ENCODE results near the gene ANKRD23. TPM values are rescaled to one million over a fixed set of nuclear protein-coding genes. Genes with fewer than 3 reads are reported as not detected.

Gene ANKRD23
- total and polyA plus RNA-seq, 11 donors: 0.96 to 26.7 (median 7.9) TPM

GRCh38 chr2:96819128-96819875, 24.5 kb downstream of the ANKRD23 start:
- Histone ChIP-seq H3K9me3 (no peaks in the 10 kb centered on the region), H3K27ac (peak overlapping the region in 4 of 12 donors; percentile 20 to 63 (median 40)), H3K4me3 (peak overlapping the region in 2 of 12 donors; percentile 1 to 13), H3K27me3 (no peaks in the 10 kb centered on the region), H3K36me3 (peaks cover 0 to 26% (median 10%) of the 10 kb centered on the region in 9 donors), H3K4me1 (peaks cover 3 to 75% (median 56%) of the 10 kb centered on the region in 12 donors)
- DNase-seq (peak in 2 of 5 donors; percentile 17 to 70), ATAC-seq (peak; percentile 19 to 61 (median 35))
- intact Hi-C loops (cut with DNase I): loop anchor here in 2 of 10 donors (10.0 kb wide), 2 partner anchors 185 to 285 kb away; partner anchors contain the start of genes ARID5A (in 1 of the 2) and KANSL3 (in 1 of the 2)
- WGBS, 4 donors: 52 to 63% (median 56%) methylated on average over 7 to 10 of the region's 10 CpGs
- no peak for TF ChIP-seq POLR2A (IDR thresholded peaks at IDR 0.05)
- TF ChIP-seq, protein P1, sequence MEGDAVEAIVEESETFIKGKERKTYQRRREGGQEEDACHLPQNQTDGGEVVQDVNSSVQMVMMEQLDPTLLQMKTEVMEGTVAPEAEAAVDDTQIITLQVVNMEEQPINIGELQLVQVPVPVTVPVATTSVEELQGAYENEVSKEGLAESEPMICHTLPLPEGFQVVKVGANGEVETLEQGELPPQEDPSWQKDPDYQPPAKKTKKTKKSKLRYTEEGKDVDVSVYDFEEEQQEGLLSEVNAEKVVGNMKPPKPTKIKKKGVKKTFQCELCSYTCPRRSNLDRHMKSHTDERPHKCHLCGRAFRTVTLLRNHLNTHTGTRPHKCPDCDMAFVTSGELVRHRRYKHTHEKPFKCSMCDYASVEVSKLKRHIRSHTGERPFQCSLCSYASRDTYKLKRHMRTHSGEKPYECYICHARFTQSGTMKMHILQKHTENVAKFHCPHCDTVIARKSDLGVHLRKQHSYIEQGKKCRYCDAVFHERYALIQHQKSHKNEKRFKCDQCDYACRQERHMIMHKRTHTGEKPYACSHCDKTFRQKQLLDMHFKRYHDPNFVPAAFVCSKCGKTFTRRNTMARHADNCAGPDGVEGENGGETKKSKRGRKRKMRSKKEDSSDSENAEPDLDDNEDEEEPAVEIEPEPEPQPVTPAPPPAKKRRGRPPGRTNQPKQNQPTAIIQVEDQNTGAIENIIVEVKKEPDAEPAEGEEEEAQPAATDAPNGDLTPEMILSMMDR (IDR thresholded peaks at IDR 0.05): no peak

GRCh38 chr2:96817882-96818281, 25.9 kb downstream of the ANKRD23 start:
- TF ChIP-seq, protein P1 (IDR thresholded peaks at IDR 0.05): no peak
- TF ChIP-seq POLR2A (IDR thresholded peaks at IDR 0.05): no peak
- Histone ChIP-seq H3K27me3 (no peaks in the 10 kb centered on the region), H3K36me3 (peaks cover 0 to 17% (median 5%) of the 10 kb centered on the region in 9 donors), H3K9me3 (no peaks in the 10 kb centered on the region), H3K27ac (no peak overlapping the region), H3K4me1 (peaks cover 3 to 64% (median 51%) of the 10 kb centered on the region in 12 donors), H3K4me3 (peak overlapping the region in 9 of 12 donors; percentile 53 to 98 (median 84))
- ATAC-seq: no peak
- intact Hi-C loops (cut with DNase I): loop anchor here in 2 of 10 donors (10.0 kb wide), 2 partner anchors 183 to 283 kb away; partner anchors contain the start of genes ARID5A (in 1 of the 2) and KANSL3 (in 1 of the 2)
- WGBS, 4 donors: 65 to 78% (median 70%) methylated on average over 8 of the region's 8 CpGs
- DNase-seq: no peak

GRCh38 chr2:96816836-96817702, 26.8 kb downstream of the ANKRD23 start:
- peak in 1 of 4 donors; percentile 35 for ATAC-seq
- peak overlapping the region; percentile 23 to 98 (median 82) for H3K4me3 ChIP-seq
- intact Hi-C loops (cut with DNase I): loop anchor here in 2 of 10 donors (10.0 kb wide), 2 partner anchors 182 to 282 kb away; partner anchors contain the start of genes ARID5A (in 1 of the 2) and KANSL3 (in 1 of the 2)
- TF ChIP-seq, protein P1 (IDR thresholded peaks at IDR 0.05): peak in 1 of 12 donors; percentile 6
- no peak for TF ChIP-seq POLR2A (IDR thresholded peaks at IDR 0.05)
- no peaks in the 10 kb centered on the region for H3K27me3 ChIP-seq
- 2 to 12% (median 4%) methylated on average over 27 to 89 of the region's 89 CpGs for WGBS, 4 donors
- H3K9me3 ChIP-seq: no peaks in the 10 kb centered on the region
- H3K4me1 ChIP-seq: peaks cover 3 to 69% (median 52%) of the 10 kb centered on the region in 12 donors
- no peak for DNase-seq
- H3K36me3 ChIP-seq: peaks cover 0 to 15% (median 3%) of the 10 kb centered on the region in 9 donors
- H3K27ac ChIP-seq: peak overlapping the region in 8 of 12 donors; percentile 20 to 99 (median 92)

Measured in heart left ventricle (tissue), 16 donors.